Measurements from ENCODE around the gene YOD1. TPM values are rescaled to one million over a fixed set of nuclear protein-coding genes. Genes with fewer than 3 reads are reported as not detected.

Gene YOD1
- total RNA-seq, 2 donors from 2014 or later, result 8.1 to 10.5 TPM

DNA sequence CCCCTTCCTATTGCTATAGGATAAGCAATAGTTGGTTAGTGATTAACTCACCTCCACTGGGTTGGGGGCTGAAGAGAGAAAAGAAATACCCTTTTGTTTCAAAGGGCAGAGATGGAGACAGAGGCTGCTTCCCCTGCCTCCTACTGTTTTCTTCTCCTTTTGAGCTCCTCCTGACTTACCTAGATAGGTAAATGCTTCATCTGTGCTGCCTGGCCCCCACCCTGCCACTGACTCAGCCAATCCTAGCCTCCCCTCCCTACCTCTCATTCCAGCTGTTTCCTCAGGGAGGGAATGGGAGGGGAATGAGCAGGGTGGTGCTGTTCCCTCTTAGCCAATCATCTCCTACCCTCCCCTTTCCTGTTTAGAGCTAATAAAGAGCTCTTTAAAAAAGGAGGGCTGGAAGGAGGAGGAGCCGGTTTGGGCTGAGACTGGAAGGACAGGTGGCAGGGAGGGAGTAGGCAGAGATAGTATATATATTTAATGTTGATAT is 18.4 kb downstream of the YOD1 start, which contains the start of gene C1orf116:
Gene C1orf116, minus strand, starts transcription at position 229 of the 490 bp plus-strand sequence. CDS start 5,158 bp downstream, outside the sequence.
- H3K4me1 Mint-ChIP-seq (ENCODE audit: low read depth in 2 of 2), result no peaks in the 10 kb centered on the region
- DNase-seq (ENCODE audit: low spot score), result no peak
- H3K27me3 Mint-ChIP-seq, result peaks cover 29 to 35% of the 10 kb centered on the region in 2 donors
- H3K36me3 Mint-ChIP-seq, result no peaks in the 10 kb centered on the region
- ATAC-seq, result no peak
- H3K27ac Mint-ChIP-seq, result no peak within 1 kb of the TSS
- no peak within 1 kb of the TSS for H3K4me3 Mint-ChIP-seq
- H3K9me3 Mint-ChIP-seq, result no peaks in the 10 kb centered on the region

DNA sequence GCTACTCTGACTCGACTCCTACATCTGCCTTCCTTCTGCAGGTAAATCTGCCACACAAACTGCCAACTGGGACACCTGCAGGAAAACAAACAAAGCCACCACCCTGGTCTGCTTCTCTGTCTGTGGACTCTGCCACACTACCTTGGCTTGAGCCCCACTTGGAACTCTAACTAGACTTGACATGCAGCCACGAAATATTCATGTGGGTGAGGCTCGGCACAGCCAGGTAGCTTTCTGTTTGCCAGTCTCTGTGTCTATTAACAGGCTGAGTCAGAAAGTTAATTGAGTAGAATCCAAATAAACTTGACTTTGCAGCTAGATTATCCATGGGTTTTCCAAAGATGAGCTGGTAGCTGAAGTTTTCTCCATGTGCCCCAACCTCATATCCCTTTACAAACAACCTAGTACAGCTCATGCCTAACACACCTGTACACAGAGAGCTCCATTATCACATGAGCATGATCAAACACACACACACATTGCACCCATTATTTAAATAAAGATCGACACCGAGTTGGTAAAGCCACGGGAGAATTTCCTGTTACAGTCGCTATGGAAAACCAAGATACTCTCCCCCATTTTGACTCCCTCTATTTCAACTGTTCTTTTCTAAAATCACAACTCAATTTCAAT is 19.3 kb downstream of the YOD1 start:
- H3K4me1 Mint-ChIP-seq (ENCODE audit: low read depth in 2 of 2), result no peaks in the 10 kb centered on the region
- H3K36me3 Mint-ChIP-seq, result no peaks in the 10 kb centered on the region
- ATAC-seq, result no peak
- no peak for DNase-seq (ENCODE audit: low spot score)
- no peak overlapping the region for H3K27ac Mint-ChIP-seq
- H3K4me3 Mint-ChIP-seq, result no peak overlapping the region
- no peaks in the 10 kb centered on the region for H3K9me3 Mint-ChIP-seq
- H3K27me3 Mint-ChIP-seq, result peaks cover 29 to 35% of the 10 kb centered on the region in 2 donors

DNA sequence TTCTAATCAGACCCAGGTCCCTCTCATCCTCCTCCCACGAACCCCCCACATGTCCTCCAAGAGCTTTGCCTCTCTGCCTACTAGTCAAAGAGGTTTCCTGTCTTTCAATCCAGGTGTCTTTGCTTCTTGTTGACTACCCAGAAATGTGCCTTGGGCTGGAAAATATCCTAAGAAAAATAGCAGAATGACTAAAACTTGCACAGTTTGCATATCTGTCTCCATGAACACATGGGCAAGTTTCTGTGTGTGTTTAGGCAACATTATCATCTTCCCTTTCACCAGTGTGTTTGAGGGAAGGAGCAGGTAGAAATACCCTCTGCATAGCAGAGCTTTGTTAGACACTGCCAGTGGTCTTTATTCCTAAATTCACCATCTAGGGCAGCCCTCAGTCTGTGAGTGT is 20.0 kb downstream of the YOD1 start:
- Mint-ChIP-seq H3K4me1 (ENCODE audit: low read depth in 2 of 2) (no peaks in the 10 kb centered on the region), H3K27me3 (peaks cover 29 to 35% of the 10 kb centered on the region in 2 donors), H3K9me3 (no peaks in the 10 kb centered on the region)

DNA sequence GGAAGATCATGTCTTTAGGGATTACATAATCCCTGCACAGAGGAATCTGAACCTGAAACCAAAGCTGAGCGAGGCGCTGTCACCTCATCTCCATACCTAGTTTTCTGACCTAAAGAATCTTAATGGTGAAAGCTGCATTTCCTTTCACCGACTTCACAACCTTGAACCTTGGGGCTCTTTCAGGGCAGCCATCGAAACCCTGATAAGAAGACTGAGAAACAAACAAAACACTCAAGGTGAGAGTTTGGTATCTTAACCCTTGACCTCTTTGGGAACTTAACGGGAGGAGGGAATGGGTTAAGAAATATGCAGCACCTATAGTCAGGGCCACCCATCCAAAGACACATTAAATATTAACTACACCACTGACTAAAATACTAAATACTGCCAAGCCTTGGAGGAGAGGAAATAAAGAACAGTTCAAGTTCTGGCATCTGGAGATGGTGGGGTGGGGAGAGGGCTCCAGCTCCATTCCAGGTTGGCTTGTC is 20.4 kb downstream of the YOD1 start:
- H3K4me1 Mint-ChIP-seq (ENCODE audit: low read depth in 2 of 2), result no peaks in the 10 kb centered on the region
- H3K27me3 Mint-ChIP-seq, result peaks cover 29 to 35% of the 10 kb centered on the region in 2 donors
- no peaks in the 10 kb centered on the region for H3K36me3 Mint-ChIP-seq
- H3K9me3 Mint-ChIP-seq, result no peaks in the 10 kb centered on the region
- no peak overlapping the region for H3K4me3 Mint-ChIP-seq
- no peak for ATAC-seq
- no peak for DNase-seq (ENCODE audit: low spot score)
- H3K27ac Mint-ChIP-seq, result no peak overlapping the region

More for the DNA sequence above, 20.0 kb downstream of the YOD1 start:
- H3K4me3 Mint-ChIP-seq, result no peak overlapping the region
- DNase-seq (ENCODE audit: low spot score) (no peak), ATAC-seq (no peak)
- no peaks in the 10 kb centered on the region for H3K36me3 Mint-ChIP-seq
- H3K27ac Mint-ChIP-seq, result no peak overlapping the region

DNA sequence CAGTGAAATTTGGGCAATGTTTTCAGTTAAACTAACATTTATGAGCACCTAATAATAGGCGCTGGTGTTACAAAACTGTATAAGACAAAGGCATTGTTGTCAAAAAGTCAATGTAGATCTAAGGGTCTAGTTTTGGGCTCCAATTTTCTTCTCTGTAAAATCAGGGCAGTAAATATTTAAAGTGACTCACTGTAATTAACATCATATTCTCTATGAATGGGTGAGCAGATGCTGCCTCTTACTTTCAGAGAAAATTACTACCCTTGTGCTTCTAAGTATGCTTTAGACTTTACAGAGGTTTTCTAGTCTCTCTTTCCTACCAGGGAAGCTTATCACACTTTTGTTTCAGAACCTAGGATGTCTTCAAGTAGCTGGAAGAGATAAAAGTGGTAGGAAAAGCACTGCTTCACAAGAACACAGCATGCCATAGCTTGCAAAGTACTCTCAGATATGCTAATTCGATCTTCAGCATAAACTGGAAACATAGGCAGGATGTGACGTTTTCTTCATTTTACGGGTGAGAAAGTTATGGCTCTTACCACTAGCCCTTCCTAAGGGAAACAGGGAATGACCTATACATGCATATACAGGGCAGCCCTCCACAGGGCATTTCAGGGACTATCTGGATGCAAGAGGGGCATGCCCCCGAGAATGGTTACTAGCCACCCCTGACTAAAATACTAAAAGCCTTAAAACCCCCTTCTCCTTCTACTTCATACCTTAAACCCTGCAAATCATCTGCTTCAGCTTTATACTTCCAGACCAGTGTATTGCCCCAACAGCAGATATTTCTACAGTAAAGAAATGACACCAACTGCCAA is 21.1 kb downstream of the YOD1 start:
- Mint-ChIP-seq H3K4me3 (no peak overlapping the region), H3K9me3 (no peaks in the 10 kb centered on the region), H3K4me1 (ENCODE audit: low read depth in 2 of 2) (no peaks in the 10 kb centered on the region), H3K27me3 (peaks cover 26 to 35% of the 10 kb centered on the region in 2 donors), H3K36me3 (no peaks in the 10 kb centered on the region), H3K27ac (no peak overlapping the region)
- no peak for DNase-seq (ENCODE audit: low spot score)
- ATAC-seq, result no peak

DNA sequence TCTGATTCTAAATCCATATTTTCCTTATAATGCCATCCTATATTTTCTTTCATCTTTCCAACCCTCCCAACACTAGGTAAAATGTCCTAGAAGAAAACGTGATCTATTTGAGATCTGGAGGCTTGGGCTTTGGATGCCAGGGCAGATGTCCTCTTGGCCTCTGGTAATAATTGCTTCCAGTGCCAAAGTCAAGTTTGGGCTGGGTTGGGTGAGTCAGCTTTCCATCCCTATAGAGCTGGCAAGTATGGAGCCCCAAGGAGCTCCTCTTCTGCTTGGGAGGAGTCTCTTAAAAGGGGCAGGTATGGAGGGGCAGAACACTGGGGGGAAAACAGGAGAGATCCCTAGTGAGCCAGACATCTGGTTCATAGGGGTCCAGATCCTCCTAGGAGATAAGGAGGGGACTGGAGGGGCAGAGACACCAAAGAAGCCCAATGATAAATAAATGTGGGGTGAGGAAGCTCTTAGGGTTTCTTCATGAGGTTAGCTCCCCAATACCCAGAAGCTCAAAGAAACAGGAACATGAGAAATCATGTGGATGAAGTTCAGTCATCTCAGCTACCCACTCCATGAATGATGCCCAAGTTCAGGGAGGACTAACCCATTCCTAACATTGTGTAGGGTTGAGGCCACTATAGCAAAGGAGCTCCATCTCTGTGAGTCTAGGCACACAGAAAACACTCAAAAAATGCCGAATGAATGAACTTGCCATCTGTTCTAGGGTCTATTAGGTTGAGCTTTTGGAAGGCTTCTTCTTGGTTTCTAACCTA is 21.9 kb downstream of the YOD1 start:
- Mint-ChIP-seq H3K9me3 (no peaks in the 10 kb centered on the region), H3K36me3 (no peaks in the 10 kb centered on the region), H3K27ac (no peak overlapping the region), H3K4me3 (no peak overlapping the region), H3K4me1 (ENCODE audit: low read depth in 2 of 2) (no peaks in the 10 kb centered on the region), H3K27me3 (peaks cover 25 to 34% of the 10 kb centered on the region in 2 donors)
- DNase-seq (ENCODE audit: low spot score), result no peak
- no peak for ATAC-seq

DNA sequence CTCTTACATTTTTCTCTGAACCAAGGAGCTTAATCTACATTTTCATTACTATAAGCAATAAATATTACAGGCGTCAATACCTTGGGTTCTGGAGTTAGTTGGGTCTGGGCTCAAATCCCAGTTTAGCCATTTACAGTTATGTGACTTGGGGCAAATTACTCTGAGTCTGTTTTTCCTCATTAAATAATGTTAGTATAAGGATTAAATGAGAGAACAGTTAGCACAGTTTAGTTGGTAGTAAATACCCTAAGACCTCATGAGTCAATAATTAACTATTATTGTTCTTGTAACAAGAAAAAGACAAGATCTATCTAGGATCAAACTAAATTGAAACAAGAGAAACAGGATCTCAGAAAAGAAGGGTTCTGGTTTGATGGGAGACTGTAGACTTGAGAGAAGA is 23.1 kb downstream of the YOD1 start:
- H3K27me3 Mint-ChIP-seq, result peaks cover 23 to 30% of the 10 kb centered on the region in 2 donors
- H3K27ac Mint-ChIP-seq, result no peak overlapping the region
- no peak for DNase-seq (ENCODE audit: low spot score)
- H3K9me3 Mint-ChIP-seq, result no peaks in the 10 kb centered on the region
- no peak for ATAC-seq
- H3K4me3 Mint-ChIP-seq, result no peak overlapping the region
- H3K36me3 Mint-ChIP-seq, result no peaks in the 10 kb centered on the region
- H3K4me1 Mint-ChIP-seq (ENCODE audit: low read depth in 2 of 2), result no peaks in the 10 kb centered on the region

DNA sequence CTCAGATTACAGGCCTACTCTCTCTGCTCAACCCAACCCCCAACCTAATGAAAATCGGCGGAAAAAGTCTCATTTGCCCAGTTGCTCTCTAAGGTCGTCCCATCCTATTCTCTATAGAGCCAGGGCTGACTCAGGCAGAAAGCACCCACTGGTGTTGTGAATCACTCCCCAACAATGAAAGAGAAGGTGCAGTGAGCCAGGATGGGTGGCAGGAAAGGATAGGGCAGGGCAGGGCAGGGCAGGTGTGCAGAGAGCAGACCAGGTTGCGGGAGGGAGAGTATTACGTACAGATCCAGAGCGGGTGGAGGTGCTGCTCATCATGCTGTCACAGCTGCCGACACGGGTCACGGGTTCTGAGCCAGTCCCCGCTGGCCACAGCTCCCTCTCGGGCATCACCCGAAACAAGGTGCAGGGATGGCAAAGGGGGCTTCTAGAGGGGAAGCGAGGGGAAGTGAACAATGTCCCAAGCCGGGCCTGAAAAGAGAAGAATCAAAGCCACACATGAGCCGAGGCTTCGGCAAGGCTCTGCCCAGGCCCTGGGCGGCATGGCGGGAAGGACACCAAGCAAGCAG is 23.7 kb downstream of the YOD1 start:
- Mint-ChIP-seq H3K4me1 (ENCODE audit: low read depth in 2 of 2) (no peaks in the 10 kb centered on the region), H3K4me3 (no peak overlapping the region), H3K27me3 (peaks cover 23 to 28% of the 10 kb centered on the region in 2 donors), H3K9me3 (no peaks in the 10 kb centered on the region), H3K36me3 (no peaks in the 10 kb centered on the region), H3K27ac (no peak overlapping the region)
- no peak for ATAC-seq
- no peak for DNase-seq (ENCODE audit: low spot score)

DNA sequence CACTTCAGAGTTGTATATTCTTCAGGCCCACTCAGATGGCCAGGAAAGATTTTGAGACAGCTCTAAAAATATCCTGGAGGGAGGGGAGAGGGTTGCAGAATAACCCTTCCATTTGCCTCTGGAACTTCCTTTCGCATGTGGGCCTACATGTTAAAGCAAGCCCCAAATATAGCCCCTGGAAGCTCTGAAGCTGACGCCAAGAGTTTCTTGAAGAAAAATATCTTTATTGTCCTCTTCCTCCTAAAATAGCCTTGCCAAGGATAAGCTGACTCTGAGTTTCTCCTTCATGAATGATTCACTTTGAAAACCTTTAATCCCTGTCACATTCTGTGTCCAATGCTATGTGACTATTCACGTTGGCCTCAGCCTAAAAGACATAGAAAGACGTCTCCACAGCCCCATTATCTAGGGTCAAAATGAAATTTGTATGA is 24.9 kb downstream of the YOD1 start:
- Mint-ChIP-seq H3K9me3 (no peaks in the 10 kb centered on the region), H3K4me3 (no peak overlapping the region), H3K27me3 (peaks cover 15 to 21% of the 10 kb centered on the region in 2 donors), H3K4me1 (ENCODE audit: low read depth in 2 of 2) (no peaks in the 10 kb centered on the region), H3K27ac (no peak overlapping the region), H3K36me3 (no peaks in the 10 kb centered on the region)
- DNase-seq (ENCODE audit: low spot score), result no peak
- ATAC-seq, result no peak

DNA sequence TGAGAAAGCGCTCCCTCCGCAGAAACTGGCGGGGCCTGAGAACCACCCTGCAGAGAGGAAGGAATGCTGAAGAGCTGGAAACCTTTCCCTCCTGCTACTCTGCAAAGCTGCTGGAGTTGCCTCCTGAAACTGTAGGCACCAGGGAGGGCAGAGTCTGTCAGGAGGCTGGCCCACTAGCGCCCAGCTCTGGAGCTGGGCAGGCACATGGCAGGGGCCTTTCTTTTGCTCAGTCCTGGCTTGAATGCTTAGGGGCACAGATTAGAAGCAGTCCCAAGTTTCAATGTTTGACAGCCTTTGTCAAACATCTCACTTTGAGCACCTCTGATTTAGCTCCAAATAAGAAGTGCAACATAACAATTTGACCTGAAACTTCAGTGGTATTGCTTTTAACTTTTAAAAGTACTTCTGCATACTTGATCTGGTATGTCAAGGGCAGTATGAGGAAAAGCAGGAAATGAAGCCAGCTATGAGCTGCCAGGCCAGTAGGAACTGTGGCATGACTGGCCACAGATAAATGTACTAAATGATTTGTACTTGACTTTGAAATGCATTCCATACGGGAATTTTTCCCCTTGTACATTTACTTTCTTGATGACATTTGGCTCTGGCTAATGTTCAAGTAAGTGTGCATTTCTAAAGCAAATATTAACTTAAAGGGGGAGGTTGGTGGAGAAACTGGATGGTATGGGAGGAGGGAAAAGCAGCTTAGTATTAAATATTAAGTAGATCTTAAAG is 25.7 kb downstream of the YOD1 start:
- no peaks in the 10 kb centered on the region for H3K36me3 Mint-ChIP-seq
- H3K4me3 Mint-ChIP-seq, result no peak overlapping the region
- no peak overlapping the region for H3K27ac Mint-ChIP-seq
- peaks cover 11 to 21% of the 10 kb centered on the region in 2 donors for H3K27me3 Mint-ChIP-seq
- DNase-seq (ENCODE audit: low spot score) (no peak), ATAC-seq (no peak)
- H3K4me1 Mint-ChIP-seq (ENCODE audit: low read depth in 2 of 2), result no peaks in the 10 kb centered on the region
- H3K9me3 Mint-ChIP-seq, result no peaks in the 10 kb centered on the region

DNA sequence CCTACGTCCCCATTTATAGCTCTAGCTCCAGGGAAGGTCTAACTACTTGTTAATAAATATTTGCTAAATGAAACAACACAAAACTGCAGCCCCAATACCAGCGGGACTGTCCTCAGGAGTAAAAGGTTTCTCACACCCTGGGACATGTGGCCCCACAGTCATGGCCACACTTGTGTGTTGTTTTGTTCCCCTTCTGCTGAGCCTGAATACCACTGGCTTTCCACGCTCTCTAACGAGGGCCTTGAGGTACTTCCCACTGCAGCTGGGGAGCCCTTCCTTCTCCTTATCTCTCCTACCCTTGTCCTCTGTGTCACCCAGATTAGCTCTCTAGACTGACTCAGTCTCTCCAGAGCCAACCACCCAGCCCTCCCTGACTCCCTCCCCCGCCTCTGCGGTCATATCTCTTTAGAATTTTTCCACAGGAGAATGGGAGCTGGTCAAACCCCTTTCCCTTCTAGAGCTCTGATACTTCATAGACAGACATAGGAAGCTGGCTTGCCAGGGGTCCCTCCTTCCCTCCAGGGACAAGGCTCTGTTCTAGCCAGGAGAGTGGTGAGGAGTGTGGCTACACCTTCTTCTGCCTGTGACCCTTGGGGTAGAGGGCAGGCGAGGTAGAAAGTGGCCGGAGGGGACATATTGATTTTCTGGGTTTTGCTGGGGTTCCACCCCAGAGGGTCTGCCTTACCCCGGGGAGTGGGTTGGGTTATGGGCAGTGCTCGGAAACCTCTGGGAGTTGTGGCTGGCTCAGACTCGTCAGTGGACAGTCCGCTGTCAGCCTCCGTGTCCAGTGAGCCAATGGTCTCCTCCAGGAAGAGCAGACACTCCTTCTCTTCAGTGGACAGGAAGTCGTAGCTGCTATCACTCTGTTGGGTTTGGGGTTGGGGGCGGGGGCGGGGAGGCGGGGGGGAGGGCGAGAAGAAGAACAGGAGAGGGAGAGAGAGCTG is 26.5 kb downstream of the YOD1 start:
- Mint-ChIP-seq H3K9me3 (no peaks in the 10 kb centered on the region), H3K4me3 (no peak overlapping the region), H3K36me3 (no peaks in the 10 kb centered on the region), H3K27me3 (peaks cover 8 to 12% of the 10 kb centered on the region in 2 donors), H3K4me1 (ENCODE audit: low read depth in 2 of 2) (no peaks in the 10 kb centered on the region), H3K27ac (no peak overlapping the region)
- DNase-seq (ENCODE audit: low spot score) (no peak), ATAC-seq (peak in 1 of 2 donors; percentile 27)

All from natural killer cell treated with Interleukin-12 subunit alpha and Interleukin-12 subunit beta and Interleukin-15 and Interleukin-18, amount 100 ng/mL, for 72 hours (primary cell).